ENCODE data around the gene HIF1A. TPM values are rescaled to one million over a fixed set of nuclear protein-coding genes. Genes with fewer than 3 reads are reported as not detected.
A peak's percentile ranks its signal among the peaks of the same experiment; 100 is the strongest.

Gene HIF1A
- total RNA-seq, 1 experiment from 2014 or later = 181 TPM

DNA sequence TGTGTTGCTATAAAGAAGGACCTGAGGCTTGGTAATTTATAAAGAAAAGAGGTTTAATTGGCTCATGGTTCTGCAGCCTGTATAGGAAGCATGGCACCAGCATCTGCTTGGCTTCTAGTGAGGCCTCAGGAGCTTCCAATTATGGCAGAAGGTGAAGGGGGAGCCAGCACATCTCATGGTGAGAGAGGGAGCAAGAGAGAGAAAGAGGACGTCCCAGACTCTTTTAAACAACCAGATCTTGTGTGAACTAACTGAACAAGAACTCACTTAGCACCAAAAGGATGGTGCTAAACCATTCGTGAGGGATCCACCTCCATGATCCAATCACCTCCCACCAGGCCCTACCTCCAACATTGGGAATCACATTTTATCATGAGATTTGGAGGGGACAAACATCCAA is 60.8 kb downstream of the HIF1A start:
- Histone ChIP-seq H3K4me3 (ENCODE audit: insufficient read depth, low read depth, low read length) (no peak overlapping the region), H3K36me3 (replicated peaks; ENCODE audit: control insufficient read depth, insufficient read depth, low read length) (no peaks in the 10 kb centered on the region), H3K27me3 (ENCODE audit: control insufficient read depth, insufficient read depth, low read length) (no peaks in the 10 kb centered on the region)

DNA sequence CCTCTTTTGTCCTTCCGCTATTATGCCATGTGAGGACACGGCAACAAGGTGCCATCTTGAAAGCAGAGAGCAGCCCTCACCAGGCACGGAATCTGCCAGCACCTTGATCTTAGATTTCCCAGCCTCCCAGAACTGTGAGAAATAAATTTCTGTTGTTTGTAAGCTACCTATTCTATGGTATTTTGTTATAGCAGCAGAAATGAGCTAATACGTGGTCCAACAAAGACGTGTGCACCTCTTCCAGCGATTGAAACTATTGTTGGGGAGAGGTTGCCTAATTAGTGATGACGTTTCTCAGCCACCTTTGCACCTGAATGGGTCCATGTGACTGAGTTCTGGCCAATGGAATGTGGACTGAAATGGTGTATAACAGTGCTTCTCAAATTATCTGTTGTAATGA is 64.6 kb downstream of the HIF1A start:
- H3K27me3 ChIP-seq (ENCODE audit: control insufficient read depth, insufficient read depth, low read length) = no peaks in the 10 kb centered on the region
- H3K4me3 ChIP-seq (ENCODE audit: insufficient read depth, low read depth, low read length) = no peak overlapping the region
- H3K36me3 ChIP-seq (replicated peaks; ENCODE audit: control insufficient read depth, insufficient read depth, low read length) = no peaks in the 10 kb centered on the region
- DNase-seq = no peak

More for the DNA sequence above, 60.8 kb downstream of the HIF1A start:
- no peak for DNase-seq

DNA sequence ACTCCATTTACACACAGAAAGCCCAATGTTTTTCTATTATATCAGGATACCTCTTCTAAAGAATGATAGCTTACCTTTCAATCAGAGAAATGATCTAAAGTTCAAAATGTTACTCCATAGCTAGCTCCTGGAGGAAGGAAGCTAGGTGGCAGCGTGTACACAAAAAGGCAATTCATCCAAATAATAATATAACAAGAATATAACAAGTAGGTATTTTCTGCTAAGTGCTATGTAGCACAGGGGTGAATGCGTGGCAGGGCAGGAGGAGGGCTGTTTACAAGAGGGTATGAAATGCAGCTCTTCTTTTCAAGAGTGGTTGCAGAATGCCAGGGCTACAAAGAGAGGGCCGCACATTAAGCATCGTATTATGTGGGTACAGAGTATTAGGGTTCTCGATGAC is 66.2 kb downstream of the HIF1A start:
- Histone ChIP-seq H3K27me3 (ENCODE audit: control insufficient read depth, insufficient read depth, low read length) (no peaks in the 10 kb centered on the region), H3K4me3 (ENCODE audit: insufficient read depth, low read depth, low read length) (peak overlapping the region; percentile 25), H3K36me3 (replicated peaks; ENCODE audit: control insufficient read depth, insufficient read depth, low read length) (no peaks in the 10 kb centered on the region)
- no peak for DNase-seq

GRCh38 chr14:61761959-61762786 is 66.9 kb downstream of the HIF1A start, which contains the start of gene SNAPC1:
Gene SNAPC1, plus strand, starts transcription at chr14:61762420. Its CDS starts 41 bp downstream, at chr14:61762461.
- Histone ChIP-seq H3K36me3 (replicated peaks; ENCODE audit: control insufficient read depth, insufficient read depth, low read length) (no peaks in the 10 kb centered on the region; the same call in 1 of the 2 replicates), H3K4me3 (ENCODE audit: insufficient read depth, low read depth, low read length) (peak within 1 kb of the TSS; percentile 98), H3K27me3 (ENCODE audit: control insufficient read depth, insufficient read depth, low read length) (no peaks in the 10 kb centered on the region)
- peak; percentile 94 for DNase-seq

DNA sequence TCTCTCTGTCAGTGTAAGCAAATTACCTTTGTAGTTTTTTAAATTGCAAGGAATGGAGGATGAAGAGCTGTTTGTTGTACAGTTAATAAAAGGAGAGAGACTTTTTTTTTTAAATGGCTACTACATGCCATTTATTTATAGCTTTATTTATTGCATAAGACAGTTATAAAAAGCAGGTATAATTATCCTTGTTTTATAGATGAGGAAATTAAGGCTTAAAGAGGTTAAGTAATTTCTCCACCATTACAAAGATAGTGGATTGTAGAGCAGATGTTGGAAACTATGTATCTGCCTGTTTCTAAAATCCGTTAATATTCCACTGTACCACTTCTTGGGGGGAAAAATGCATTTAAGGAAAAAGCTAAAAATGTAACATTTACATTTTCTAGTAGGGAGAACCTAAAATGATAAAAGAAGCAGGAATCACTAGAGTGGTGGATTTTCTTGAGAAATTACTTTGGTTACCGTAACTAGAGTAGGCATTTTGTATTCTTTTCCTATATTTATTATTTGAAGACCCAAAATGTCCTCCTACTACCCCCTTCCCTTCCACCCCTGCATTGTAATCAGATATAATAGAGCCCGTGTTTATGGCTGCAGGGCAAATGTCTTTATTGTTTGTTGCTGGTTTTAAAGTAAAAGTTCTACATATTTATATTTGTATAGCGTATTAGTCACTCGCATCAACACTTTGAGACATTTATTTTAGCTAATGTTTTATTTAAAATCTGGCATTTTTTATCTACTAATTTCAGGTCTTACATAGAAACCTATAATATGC is 69.2 kb downstream of the HIF1A start:
- peaks cover 2% of the 10 kb centered on the region for H3K36me3 ChIP-seq (replicated peaks; ENCODE audit: control insufficient read depth, insufficient read depth, low read length)
- no peak overlapping the region for H3K4me3 ChIP-seq (ENCODE audit: insufficient read depth, low read depth, low read length)
- no peaks in the 10 kb centered on the region for H3K27me3 ChIP-seq (ENCODE audit: control insufficient read depth, insufficient read depth, low read length)
- DNase-seq = no peak

DNA sequence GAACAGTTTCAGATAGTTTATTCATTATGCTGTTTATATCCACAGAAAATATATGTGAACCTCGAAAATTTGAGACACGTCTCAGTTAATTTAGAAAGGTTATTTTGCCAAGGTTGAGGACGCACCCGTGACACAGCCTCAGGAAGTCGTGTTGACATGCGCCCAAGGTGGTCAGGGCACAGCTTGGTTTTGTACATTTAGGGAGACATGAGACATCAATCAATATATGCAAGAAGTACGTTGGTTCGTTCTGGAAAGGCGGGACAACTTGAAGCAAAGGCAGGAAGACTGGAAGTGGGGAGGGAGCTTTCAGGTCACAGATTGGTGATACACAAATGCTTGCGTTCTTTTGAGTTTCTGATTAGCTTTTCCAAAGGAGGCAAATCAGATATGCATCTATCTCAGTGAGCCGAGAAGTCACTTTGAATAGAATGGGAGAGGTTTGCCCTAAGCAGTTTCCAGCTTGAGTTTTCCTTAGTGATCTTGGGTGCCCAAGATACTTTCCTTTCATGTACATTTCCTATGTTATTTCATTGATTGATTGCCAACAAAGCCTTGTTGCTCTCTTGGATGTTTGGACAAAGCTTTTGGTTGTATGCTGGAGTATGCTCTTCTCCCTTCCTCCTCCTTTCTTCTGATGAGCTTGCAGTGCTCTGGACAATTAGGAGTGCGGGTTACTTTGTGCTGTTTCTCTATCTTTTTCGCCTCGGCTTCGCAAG is 70.1 kb downstream of the HIF1A start:
- no peaks in the 10 kb centered on the region for H3K27me3 ChIP-seq (ENCODE audit: control insufficient read depth, insufficient read depth, low read length)
- H3K4me3 ChIP-seq (ENCODE audit: insufficient read depth, low read depth, low read length) = no peak overlapping the region
- H3K36me3 ChIP-seq (replicated peaks; ENCODE audit: control insufficient read depth, insufficient read depth, low read length) = peaks cover 9% of the 10 kb centered on the region
- no peak for DNase-seq

- no peaks in the 10 kb centered on the region for H3K27me3 ChIP-seq (ENCODE audit: control insufficient read depth, insufficient read depth, low read length)
- H3K4me3 ChIP-seq (ENCODE audit: insufficient read depth, low read depth, low read length) = no peak overlapping the region
These were observed 70.8 kb downstream of the HIF1A start for GRCh38 chr14:61766151-61766550.

DNA sequence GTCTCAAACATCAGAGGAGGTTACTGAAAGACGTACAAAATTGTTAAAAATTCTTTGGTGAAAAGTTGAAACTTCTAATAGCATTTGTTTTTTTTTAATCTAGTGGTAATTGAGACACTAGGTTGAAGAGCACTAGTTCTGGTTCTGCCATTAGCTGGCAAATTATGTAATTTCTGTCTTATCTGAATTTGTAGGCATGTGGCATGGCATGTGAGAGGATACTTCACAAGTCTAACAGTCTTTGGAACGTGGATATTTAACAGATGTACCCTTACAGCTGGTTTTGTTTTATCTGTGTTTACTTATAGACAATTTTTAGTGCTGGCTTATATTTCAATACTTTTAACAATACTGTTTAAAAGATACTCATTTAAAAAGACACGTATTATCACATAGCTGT is 72.9 kb downstream of the HIF1A start:
- H3K36me3 ChIP-seq (replicated peaks; ENCODE audit: control insufficient read depth, insufficient read depth, low read length) = peaks cover 9% of the 10 kb centered on the region

More at GRCh38 chr14:61766151-61766550, 70.8 kb downstream of the HIF1A start:
- DNase-seq = no peak
- peaks cover 9% of the 10 kb centered on the region for H3K36me3 ChIP-seq (replicated peaks; ENCODE audit: control insufficient read depth, insufficient read depth, low read length)

DNA sequence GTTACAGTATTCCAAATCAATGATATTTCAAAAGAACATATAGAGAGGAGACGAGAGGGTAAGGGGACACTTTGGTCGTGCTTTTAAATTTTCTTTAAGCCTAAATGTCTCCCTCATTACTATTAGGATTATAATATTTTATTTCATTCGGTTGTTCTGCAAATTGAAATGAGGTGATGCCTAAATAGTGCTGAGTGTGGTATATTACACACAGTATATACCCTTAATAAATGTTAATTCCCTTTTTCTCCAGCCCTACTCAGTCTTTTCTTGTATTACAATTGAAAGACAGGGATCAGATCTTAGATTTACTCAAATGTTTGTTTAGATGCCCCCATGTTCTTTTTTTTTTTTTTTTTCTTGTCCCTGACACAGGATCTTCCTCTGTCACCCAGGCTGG is 74.6 kb downstream of the HIF1A start:
- H3K4me3 ChIP-seq (ENCODE audit: insufficient read depth, low read depth, low read length) = no peak overlapping the region
- H3K27me3 ChIP-seq (ENCODE audit: control insufficient read depth, insufficient read depth, low read length) = no peaks in the 10 kb centered on the region
- DNase-seq = no peak
- peaks cover 10% of the 10 kb centered on the region for H3K36me3 ChIP-seq (replicated peaks; ENCODE audit: control insufficient read depth, insufficient read depth, low read length)

More for the DNA sequence above, 72.9 kb downstream of the HIF1A start:
- H3K27me3 ChIP-seq (ENCODE audit: control insufficient read depth, insufficient read depth, low read length) = no peaks in the 10 kb centered on the region
- no peak overlapping the region for H3K4me3 ChIP-seq (ENCODE audit: insufficient read depth, low read depth, low read length)
- no peak for DNase-seq

DNA sequence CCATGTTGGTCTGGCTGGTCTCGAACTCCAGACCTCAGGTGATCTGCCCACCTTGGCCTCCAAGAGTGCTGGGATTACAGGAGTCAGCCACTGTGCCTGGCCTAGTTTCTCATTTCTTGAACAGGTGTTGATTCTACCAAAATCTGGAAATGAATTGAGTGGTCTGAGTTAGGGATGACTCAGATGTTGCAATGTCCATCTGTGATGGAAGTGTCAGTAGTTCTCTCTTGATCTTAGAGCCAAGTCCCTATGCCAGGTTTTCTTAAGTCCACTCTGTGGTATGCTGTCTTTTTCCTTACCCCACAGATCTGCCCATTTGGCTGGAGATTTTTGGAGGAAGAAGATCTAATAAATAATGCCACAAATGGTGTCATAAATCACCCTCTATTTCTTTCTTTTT is 79.5 kb downstream of the HIF1A start:
- H3K36me3 ChIP-seq (replicated peaks; ENCODE audit: control insufficient read depth, insufficient read depth, low read length) = peaks cover 11% of the 10 kb centered on the region
- DNase-seq = no peak
- H3K4me3 ChIP-seq (ENCODE audit: insufficient read depth, low read depth, low read length) = no peak overlapping the region
- no peaks in the 10 kb centered on the region for H3K27me3 ChIP-seq (ENCODE audit: control insufficient read depth, insufficient read depth, low read length)

GRCh38 chr14:61780125-61780524 is 84.8 kb downstream of the HIF1A start:
- Histone ChIP-seq H3K36me3 (replicated peaks; ENCODE audit: control insufficient read depth, insufficient read depth, low read length) (peaks cover 13% of the 10 kb centered on the region), H3K27me3 (ENCODE audit: control insufficient read depth, insufficient read depth, low read length) (no peaks in the 10 kb centered on the region), H3K4me3 (ENCODE audit: insufficient read depth, low read depth, low read length) (no peak overlapping the region)
- DNase-seq = no peak

- H3K27me3 ChIP-seq (ENCODE audit: control insufficient read depth, insufficient read depth, low read length) = no peaks in the 10 kb centered on the region
- no peaks in the 10 kb centered on the region; the same call in none of the 2 replicates for H3K36me3 ChIP-seq (replicated peaks; ENCODE audit: control insufficient read depth, insufficient read depth, low read length)
- no peak overlapping the region for H3K4me3 ChIP-seq (ENCODE audit: insufficient read depth, low read depth, low read length)
- no peak for DNase-seq
These were observed 102.0 kb downstream of the HIF1A start for GRCh38 chr14:61797309-61797708.

Data from H7 (cell line).